ENCODE data around the gene ZNF689.
"Not testable (repeated sequence)": the region's sequence is repeated elsewhere in the genome, so short reads cannot be mapped to it uniquely, and the experiment has no call there.

The ZNF689 gene

DNA sequence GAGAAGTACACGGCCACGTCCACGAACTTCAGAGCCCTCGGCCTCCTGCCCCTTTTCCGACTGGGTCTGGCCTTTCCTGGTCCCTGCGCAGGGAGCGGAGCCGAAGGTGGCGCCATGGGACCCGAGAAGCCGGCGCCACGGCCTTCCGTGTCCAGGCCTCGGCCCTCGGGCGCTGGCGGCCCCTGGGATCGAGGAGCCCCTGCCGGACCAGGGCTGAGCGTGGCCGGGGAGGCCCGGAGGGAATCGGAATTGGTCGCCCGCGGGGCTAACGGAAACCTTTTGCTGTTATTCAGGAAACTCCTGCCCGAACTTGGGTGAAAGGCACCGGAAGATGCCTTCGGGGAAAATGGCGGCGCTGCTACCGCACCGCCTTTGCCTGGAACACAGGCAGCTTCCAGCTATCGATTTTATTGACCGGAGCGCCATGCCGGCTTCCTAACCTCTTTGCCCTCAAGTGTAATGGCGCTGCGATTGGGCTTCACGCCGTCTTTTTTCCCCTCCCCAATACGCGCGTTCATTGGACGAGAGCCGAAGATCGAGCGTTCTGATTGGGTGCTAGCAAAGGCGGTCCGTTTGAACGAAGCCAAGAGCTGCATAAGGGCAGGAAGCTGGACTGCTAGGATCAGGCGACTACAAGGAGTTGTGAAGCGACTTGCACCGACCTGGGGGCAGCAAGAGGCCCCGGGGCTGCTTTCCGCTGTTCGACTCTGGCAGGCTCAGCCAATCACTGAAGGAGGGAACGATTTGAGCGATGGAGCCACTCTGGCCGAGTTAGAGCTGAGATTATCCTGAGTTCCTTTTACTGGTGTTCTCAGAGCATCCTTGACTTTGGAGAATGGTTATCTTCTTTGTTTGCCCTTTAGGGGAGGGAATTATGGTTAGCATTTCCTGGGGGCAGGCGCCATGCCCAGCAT, at the start of gene ZNF689:
ZNF689 (minus strand) TSS at position 464 of the 914 bp plus-strand sequence; CDS start at position 116, 348 bp downstream.
- DNase-seq (ENCODE audit: low read depth in 2 of 2), result peak; percentile 87 to 88

DNA sequence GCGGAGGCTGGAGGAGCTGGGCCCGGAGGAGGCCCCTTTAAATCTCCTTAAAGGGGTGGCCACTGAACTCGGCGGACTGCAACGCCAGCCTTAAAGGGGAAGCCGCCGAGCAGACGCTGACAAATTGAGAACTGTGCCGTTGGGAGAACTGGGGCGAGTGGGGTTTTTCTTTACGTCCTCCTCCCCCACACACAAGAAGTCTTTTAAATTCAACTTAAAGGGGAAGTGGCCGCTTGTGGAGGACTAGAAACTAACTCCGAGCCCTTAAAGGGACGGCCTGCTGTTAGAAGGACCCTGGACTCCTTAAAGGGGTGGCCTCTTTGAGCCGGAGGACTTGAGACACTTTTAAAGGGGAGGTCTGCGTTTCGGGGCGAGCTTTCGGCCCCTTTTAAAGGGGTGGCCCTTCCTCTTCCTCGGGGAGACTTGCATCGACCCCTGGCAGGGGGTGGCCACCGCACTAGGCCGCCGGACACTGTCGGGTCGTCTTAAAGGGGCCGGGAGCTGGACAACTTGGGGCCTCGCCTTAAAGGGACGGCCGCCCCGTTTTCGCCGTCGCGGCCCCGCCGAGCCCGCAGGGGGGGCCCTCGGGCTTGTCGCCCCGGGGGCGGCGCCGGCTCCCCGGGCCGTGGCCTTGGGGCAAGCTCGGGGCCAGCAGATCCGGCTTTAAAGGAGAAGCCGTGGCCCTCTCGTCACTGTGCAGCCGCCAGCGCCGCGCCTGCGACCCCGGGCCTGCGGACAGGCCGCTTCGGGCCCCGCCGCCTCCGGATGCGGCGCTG, 48.7 kb upstream of the ZNF689 start:
- peak; percentile 90 to 92 for DNase-seq (ENCODE audit: low read depth in 2 of 2)

GRCh38 chr16:30657866-30658730, 47.9 kb upstream of the ZNF689 start, which contains the start of gene FBRS:
Gene FBRS (plus strand): TSS chr16:30658431. CDS start chr16:30659519, 1,088 bp downstream.
- peak; percentile 100 for DNase-seq (ENCODE audit: low read depth in 2 of 2)

GRCh38 chr16:30656974-30657865, 47.0 kb upstream of the ZNF689 start:
- no peak for DNase-seq (ENCODE audit: low read depth in 2 of 2)

DNA sequence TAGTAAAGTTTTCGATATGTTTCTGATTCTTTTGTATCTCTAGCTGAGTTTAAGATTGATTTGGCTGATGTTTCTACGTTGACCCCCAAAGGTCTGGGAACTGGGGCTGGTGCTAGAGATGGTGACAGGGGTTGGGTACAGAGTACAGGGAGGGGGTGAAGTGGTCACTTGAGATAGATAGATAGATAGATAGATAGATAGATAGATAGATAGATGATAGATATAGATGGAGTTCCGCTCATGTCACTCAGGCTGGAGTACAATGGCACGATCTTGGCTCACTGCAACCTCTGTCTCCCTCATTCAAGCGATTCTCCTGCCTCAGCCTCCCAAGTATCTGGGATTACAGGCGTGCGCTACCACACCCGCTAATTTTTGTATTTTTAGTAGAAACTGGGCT, 46.2 kb upstream of the ZNF689 start:
- DNase-seq (ENCODE audit: low read depth in 2 of 2), result no peak

GRCh38 chr16:30655815-30656347, 45.7 kb upstream of the ZNF689 start:
- no peak for DNase-seq (ENCODE audit: low read depth in 2 of 2)

GRCh38 chr16:30654856-30655255, 44.7 kb upstream of the ZNF689 start:
- no peak for DNase-seq (ENCODE audit: low read depth in 2 of 2)

DNA sequence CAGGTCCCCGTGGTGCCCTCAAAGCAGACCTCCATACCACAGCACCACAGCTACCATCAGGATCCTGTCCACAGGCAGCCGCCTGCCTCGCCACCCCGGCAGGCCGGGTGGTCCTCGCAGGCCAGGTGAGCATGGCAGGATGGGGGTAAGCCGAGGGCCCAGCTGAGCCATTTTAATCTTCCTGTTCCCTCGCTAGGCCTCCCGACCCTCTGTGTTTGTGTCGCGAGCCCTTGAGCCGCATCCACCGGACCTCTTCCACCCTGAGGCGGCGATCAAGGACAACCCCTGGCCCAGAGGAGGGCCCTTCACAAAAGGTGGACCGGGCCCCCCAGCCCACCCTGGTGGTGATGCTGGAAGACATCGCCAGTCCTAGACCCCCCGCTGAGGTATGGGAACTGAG, 42.5 kb upstream of the ZNF689 start:
- DNase-seq (ENCODE audit: low read depth in 2 of 2), result no peak

- no peak for DNase-seq (ENCODE audit: low read depth in 2 of 2)
These were observed 41.8 kb upstream of the ZNF689 start for GRCh38 chr16:30652005-30652296.

DNA sequence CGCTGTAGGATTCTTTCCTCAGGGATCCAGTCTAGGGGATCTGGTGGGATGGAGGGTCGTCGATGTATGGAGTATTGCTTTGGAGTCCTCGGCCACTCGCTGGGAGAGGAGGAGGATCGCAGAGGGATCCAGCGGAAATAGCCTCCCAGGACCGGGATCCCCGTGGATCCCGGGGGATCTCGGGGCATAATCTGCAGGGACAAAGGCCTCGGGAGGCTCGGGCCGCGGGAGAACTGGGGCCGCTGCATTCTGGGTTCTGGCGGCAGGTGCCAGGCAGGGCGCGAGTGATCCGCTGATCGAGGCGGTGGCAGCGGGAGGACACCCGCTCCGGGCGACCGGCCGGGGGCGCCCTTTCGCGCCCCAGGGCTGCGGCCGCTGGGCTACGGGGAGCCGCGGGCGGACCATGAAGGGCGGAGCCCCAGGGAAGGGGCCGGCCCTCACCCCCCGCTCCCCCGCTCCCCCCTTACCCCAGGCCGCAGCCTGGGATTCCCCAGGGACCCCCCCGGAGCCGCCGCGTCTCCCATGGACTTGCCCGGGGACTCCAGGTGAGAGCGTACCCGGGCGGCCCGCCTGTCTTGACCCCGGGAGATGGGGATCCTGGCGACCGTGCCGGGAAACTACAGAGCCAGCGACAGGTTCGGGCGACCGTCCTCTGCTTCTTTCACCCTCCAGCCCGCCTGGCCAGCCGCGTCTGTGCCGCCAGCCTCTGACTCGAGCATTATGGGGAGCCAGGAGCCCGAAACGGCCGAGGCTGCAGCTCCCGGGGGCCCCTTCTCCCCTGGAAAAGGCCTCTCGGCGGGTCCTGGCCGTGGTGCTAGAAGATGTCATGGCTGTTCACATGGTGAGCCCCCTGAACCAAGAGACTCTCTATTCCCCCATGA, 41.2 kb upstream of the ZNF689 start:
- peak; percentile 54 to 56 for DNase-seq (ENCODE audit: low read depth in 2 of 2)

GRCh38 chr16:30650369-30651123, 40.4 kb upstream of the ZNF689 start, which contains the start of gene PRR14:
Gene PRR14 (plus strand): TSS chr16:30650960. CDS start chr16:30651646, 686 bp downstream.
- DNase-seq (ENCODE audit: low read depth in 2 of 2), result peak; percentile 96 to 98

- DNase-seq (ENCODE audit: low read depth in 2 of 2), result no peak
These were observed 39.7 kb upstream of the ZNF689 start for GRCh38 chr16:30649725-30650368.

DNA sequence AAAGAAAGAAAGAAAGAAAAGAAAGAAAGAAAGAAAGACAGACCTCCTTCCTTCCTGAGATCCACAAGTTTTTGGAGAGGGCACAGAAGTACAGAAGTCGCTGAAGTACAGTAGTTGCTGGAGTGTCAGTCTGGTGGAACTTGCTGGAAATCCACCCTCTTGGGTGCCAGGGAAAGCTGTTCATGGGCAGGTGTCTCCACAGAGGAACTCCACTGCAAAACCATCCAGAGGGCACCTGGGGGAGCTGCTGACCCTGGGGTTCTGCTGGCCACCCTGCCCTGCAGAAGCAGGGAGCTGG, 37.0 kb upstream of the ZNF689 start:
- no peak for DNase-seq (ENCODE audit: low read depth in 2 of 2)

DNA sequence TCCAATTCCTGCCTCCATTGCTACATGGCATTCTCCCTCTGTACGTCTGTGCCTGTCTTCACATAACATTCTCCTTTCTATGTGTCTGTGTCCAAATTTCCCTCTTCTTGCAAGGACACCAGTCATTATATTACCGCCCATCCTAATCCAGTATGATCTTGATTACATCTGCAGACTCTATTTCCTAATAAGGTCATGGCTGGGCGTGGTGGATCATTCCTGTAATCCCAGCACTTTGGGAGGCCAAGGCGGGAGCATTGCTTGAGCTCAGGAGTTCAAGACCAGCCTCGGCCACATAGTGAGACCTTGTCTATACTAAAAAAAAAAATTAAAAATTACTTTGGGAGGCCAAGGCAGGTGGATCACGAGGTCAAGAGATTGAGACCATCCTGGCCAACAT, 35.5 kb upstream of the ZNF689 start:
- no peak for DNase-seq (ENCODE audit: low read depth in 2 of 2)

DNA sequence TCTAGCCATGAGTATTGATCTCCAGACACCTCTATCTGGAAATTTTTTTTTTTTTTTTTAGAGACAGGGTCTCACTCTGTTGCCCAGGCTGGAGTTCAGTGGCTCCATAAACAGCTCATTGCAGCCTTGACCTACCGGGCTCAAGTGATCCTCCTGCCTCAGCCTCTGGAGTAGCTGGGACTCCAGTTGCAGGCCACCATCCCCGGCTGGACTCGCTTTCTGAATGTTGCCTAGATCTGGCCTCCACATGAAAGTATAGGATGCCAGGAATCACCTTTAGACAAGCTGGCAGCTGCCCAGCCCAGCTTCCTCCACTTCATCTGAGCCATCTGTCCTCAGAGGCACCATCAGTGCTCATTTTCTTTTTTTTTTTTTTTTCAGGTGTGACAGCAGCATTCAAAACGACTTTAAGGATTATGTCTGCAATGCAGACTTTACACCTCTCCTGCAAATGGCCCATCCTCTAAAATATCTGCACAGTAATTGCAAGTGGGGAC, 34.2 kb upstream of the ZNF689 start:
- no peak for DNase-seq (ENCODE audit: low read depth in 2 of 2)

DNA sequence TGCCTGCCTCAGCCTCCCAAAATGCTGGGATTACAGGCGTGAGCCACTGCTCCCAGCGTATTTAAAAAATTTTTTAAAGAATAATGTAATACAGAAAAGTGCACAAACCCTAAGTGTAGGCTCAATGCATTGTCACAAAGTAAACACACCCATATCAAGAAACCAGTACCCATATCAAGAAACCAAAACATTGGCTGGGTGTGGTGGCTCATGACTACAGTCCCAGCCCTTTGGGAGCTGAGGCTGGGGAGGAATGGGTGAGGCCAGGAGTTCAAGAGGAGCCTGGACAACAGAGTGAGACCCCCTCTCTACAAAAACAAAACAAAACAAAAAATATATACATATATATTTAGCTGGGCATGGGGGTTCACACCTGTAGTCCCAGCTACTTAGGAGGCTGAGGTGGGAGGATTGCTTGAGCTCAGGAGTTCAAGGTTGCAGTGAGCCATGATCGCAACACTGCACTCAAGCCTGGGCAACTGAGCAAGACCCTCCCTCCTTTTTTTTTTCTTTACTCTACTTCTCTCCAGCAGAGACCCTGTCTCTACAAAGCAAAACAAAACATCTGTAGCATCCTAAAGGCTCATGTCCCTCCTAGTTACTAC, 31.3 kb upstream of the ZNF689 start:
- no peak for DNase-seq (ENCODE audit: low read depth in 2 of 2)

GRCh38 chr16:30637944-30638343, 27.8 kb upstream of the ZNF689 start:
- no peak for DNase-seq (ENCODE audit: low read depth in 2 of 2)

- not testable (repeated sequence) for DNase-seq (ENCODE audit: low read depth in 2 of 2)
These were observed 26.9 kb upstream of the ZNF689 start for GRCh38 chr16:30637139-30637538.

Measured in activated CD8-positive, alpha-beta memory T cell treated with anti-CD3 and anti-CD28 coated beads for 4 hours (primary cell).